Measurements from ENCODE around the gene RNF121. TPM values are rescaled to one million over a fixed set of nuclear protein-coding genes. Genes with fewer than 3 reads are reported as not detected.
"Not testable (repeated sequence)": the region's sequence is repeated elsewhere in the genome, so short reads cannot be mapped to it uniquely, and the experiment has no call there.

RNF121 gene
- total RNA-seq (2014; rRNA removed; shearing (Covaris generic)) = 17.6 and 24.6 TPM in 2 replicates
- total RNA-seq (2022) = 28.1 and 28.5 TPM in 2 replicates
- Bru-seq, nascent RNA = percentile 72 among the genes with signal in this experiment
- percentile 73 among the genes with signal in this experiment for BruChase-seq, experiment 1, labeled RNA remaining after a 6-hour chase
- percentile 68 among the genes with signal in this experiment for BruChase-seq, experiment 2, labeled RNA remaining after a 2-hour chase
- long read RNA-seq, transcript RNF121-201 (9 exons, 2,625 nt) = major isoform, 7 of 16 reads
- long read RNA-seq, partial matches to known transcripts = 1 of 16 reads
- long read RNA-seq, other reads (novel, unspliced or antisense) = 6 of 16 reads

DNA sequence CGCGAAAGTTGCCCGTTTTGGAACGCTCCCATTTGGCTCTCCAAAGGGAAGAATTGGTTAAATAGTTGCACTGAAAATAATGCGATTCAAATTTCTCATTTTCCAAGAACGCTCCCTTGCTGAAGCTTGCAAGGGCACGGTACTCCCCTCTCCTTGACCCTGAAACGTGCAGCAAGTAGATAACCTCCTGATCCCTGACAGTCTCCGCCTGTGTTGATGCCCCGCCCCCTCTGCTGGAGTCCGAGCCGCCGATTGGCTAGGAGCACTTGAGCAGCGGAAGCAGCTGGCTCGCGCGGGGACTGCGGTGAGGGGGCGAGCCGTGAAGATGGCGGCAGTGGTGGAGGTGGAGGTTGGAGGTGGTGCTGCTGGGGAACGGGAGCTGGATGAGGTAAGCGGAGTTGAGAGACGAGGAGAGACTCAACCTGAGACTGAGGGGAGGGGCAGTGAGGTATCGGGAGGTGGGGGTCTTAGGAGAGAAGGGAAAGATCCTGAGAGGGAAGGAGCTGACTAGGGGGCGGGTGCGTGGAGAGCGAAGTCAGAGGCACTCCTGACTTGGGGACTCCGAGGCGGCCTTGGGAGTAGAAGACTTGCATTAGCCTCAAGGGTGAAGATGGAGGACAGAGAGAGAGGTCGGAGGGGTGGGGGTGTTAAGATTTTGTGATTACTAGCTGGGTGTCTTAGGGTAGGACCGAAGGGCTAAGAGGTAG is at the start of gene RNF121:
RNF121 (plus strand) TSS at position 310 of the 707 bp plus-strand sequence; CDS start at position 326, 16 bp downstream.
- intact Hi-C loops (cut with micrococcal nuclease; ENCODE audit: unreplicated experiment) = loop anchor here (1.0 kb wide), 1 partner anchor 142 kb away; no protein-coding TSS in a partner anchor
- Histone ChIP-seq H4K20me1 (ENCODE audit: insufficient read depth, low read length) (peaks cover 11% of the 10 kb centered on the region; the same call in 1 of the 2 replicates), H2AFZ (ENCODE audit: low read length) (peak within 1 kb of the TSS; percentile 79; the same call in 1 of the 2 replicates), H3K9me3 (ENCODE audit: low read length) (no peaks in the 10 kb centered on the region), H3K4me2 (ENCODE audit: low read length) (peak within 1 kb of the TSS; percentile 86), H3K36me3 (ENCODE audit: insufficient read depth, low read length) (peaks cover 27% of the 10 kb centered on the region), H3K9me2 (ENCODE audit: insufficient read depth, low read length) (no peaks in the 10 kb centered on the region), H3K4me3 (ENCODE audit: low read depth, low read length, poor library complexity, severe bottlenecking) (peak within 1 kb of the TSS; percentile 88), H3K79me2 (ENCODE audit: insufficient read depth, low read depth, low read length) (peaks cover 65% of the 10 kb centered on the region), H3K4me1 (ENCODE audit: insufficient read depth, low read length, poor library complexity, severe bottlenecking) (peaks cover 31% of the 10 kb centered on the region), H3K27ac (ENCODE audit: low read depth, low read length, poor library complexity, severe bottlenecking) (peak within 1 kb of the TSS; percentile 76)
- TF ChIP-seq, protein P1, sequence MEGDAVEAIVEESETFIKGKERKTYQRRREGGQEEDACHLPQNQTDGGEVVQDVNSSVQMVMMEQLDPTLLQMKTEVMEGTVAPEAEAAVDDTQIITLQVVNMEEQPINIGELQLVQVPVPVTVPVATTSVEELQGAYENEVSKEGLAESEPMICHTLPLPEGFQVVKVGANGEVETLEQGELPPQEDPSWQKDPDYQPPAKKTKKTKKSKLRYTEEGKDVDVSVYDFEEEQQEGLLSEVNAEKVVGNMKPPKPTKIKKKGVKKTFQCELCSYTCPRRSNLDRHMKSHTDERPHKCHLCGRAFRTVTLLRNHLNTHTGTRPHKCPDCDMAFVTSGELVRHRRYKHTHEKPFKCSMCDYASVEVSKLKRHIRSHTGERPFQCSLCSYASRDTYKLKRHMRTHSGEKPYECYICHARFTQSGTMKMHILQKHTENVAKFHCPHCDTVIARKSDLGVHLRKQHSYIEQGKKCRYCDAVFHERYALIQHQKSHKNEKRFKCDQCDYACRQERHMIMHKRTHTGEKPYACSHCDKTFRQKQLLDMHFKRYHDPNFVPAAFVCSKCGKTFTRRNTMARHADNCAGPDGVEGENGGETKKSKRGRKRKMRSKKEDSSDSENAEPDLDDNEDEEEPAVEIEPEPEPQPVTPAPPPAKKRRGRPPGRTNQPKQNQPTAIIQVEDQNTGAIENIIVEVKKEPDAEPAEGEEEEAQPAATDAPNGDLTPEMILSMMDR (conservative IDR thresholded peaks at IDR 0.05; ENCODE audit: low read length) = no peak
- no peak for TF ChIP-seq EZH2phosphoT487 (IDR thresholded peaks at IDR 0.05; ENCODE audit: borderline replicate concordance, low read depth, low read length)
- POLR2A ChIA-PET = interaction anchor here (0.8 to 1.9 kb wide), 9 partner anchors 8 to 531 kb away, joined by 3 to 6 read pairs (median 3); no protein-coding TSS in a partner anchor
- no TSS peak for BruUV-seq (replicated peaks)
- DNase-seq (ENCODE audit: low spot score) = peak; percentile 97
- CTCF ChIA-PET (ENCODE audit: unreplicated experiment) = interaction anchor here (0.6 to 1.3 kb wide), 3 partner anchors 44 to 414 kb away, joined by 3 to 5 read pairs (median 4); no protein-coding TSS in a partner anchor

DNA sequence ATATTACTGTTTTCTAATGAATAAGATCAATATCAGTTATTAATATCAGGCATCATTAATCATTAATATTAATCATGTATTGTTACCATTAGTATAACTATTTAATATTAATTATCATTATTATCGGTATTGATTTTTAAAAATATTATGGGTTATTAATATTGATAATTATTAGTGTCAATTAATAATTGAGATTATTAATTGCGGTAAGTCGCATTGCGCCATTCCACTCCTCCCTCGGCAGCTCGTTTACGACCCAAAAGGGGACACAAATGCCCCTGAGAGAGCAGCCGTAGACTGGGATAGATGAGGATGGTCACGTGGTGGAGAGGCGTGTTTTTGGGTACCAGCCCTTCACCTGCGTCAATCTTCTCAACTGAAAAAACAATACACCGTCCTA is 43.0 kb upstream of the RNF121 start:
- CTCF ChIA-PET (ENCODE audit: unreplicated experiment); H3K27ac ChIP-seq (ENCODE audit: low read depth, low read length, poor library complexity, severe bottlenecking); DNase-seq (ENCODE audit: low spot score); POLR2A ChIA-PET; BruUV-seq (replicated peaks); H3K4me2 ChIP-seq (ENCODE audit: low read length); H3K79me2 ChIP-seq (ENCODE audit: insufficient read depth, low read depth, low read length); H3K36me3 ChIP-seq (ENCODE audit: insufficient read depth, low read length); H2AFZ ChIP-seq (ENCODE audit: low read length); H3K9me3 ChIP-seq (ENCODE audit: low read length); H3K9me2 ChIP-seq (ENCODE audit: insufficient read depth, low read length); intact Hi-C loops (cut with micrococcal nuclease; ENCODE audit: unreplicated experiment); H3K4me1 ChIP-seq (ENCODE audit: insufficient read depth, low read length, poor library complexity, severe bottlenecking); H4K20me1 ChIP-seq (ENCODE audit: insufficient read depth, low read length); H3K4me3 ChIP-seq (ENCODE audit: low read depth, low read length, poor library complexity, severe bottlenecking): not testable (repeated sequence)

DNA sequence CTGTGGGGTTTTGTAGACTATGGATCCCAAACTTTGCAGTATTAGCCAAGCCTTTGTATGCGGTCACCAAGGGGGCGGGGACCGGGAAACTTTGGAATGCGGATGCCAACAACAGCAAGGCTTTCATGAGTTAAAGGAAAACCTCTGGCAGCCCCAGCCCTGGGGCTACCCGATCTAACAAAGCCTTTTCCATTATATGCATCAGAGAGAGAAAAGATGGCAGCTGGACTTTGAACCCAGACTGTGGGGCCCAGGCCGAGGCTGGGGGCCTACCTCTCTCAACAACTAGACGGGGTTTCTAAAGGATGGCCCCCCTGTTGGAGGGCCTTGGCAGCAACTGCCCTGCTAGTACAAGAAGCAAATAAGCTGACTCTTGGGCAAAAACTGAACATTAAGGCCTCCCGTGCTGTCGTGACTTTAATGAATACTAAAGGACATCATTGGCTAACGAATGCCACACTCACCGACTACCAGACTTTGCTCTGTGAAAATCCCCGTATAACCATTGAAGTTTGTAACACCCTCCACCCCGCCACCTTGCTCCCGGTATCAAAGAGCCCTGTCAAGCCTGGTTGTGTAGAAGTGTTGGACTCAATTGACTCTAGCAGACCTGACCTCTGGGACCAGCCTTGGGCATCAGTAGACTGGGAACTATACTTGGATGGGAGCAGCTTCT is 40.4 kb upstream of the RNF121 start:
- H3K27ac ChIP-seq (ENCODE audit: low read depth, low read length, poor library complexity, severe bottlenecking); H3K4me2 ChIP-seq (ENCODE audit: low read length); DNase-seq (ENCODE audit: low spot score); POLR2A ChIA-PET; CTCF ChIA-PET (ENCODE audit: unreplicated experiment); H3K9me3 ChIP-seq (ENCODE audit: low read length); H3K4me1 ChIP-seq (ENCODE audit: insufficient read depth, low read length, poor library complexity, severe bottlenecking); BruUV-seq (replicated peaks); H2AFZ ChIP-seq (ENCODE audit: low read length); H3K9me2 ChIP-seq (ENCODE audit: insufficient read depth, low read length); H4K20me1 ChIP-seq (ENCODE audit: insufficient read depth, low read length); H3K4me3 ChIP-seq (ENCODE audit: low read depth, low read length, poor library complexity, severe bottlenecking); intact Hi-C loops (cut with micrococcal nuclease; ENCODE audit: unreplicated experiment); H3K36me3 ChIP-seq (ENCODE audit: insufficient read depth, low read length); H3K79me2 ChIP-seq (ENCODE audit: insufficient read depth, low read depth, low read length): not testable (repeated sequence)

DNA sequence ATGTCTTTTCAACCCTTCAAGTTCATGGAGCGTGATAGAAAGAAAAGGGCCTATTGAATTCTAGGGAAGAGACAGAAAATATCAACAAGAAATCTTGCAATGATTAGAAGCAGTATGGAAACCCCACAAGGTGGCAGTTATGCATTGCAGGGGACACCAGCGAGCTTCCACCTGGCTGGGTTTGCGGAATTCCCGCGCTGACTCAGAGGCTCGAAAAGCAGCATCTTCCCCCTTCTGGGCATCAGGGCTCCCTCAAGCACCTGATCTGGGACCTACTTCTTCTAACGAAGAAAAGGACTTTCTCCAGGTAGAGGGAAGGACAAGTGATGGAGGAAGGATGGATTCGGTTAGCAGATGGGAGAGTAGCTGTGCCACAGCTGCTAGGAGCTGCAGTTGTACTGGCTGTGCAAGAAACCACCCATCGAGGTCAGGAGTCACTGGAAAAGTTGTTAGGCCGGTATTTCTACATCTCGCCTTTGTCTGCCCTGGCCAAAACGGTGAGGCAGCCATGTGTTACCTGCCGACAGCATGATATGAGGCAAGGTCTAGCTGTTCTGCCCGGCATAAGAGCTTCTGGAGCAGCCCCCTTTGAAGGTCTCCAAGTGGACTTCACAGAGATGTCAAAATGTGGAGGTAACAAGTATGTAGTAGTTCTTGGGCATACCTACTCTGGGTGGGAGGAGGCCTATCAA is 39.5 kb upstream of the RNF121 start:
- CTCF ChIA-PET (ENCODE audit: unreplicated experiment); H3K79me2 ChIP-seq (ENCODE audit: insufficient read depth, low read depth, low read length); H3K27ac ChIP-seq (ENCODE audit: low read depth, low read length, poor library complexity, severe bottlenecking); H3K4me3 ChIP-seq (ENCODE audit: low read depth, low read length, poor library complexity, severe bottlenecking); intact Hi-C loops (cut with micrococcal nuclease; ENCODE audit: unreplicated experiment); H4K20me1 ChIP-seq (ENCODE audit: insufficient read depth, low read length); H3K36me3 ChIP-seq (ENCODE audit: insufficient read depth, low read length); BruUV-seq (replicated peaks); H2AFZ ChIP-seq (ENCODE audit: low read length); POLR2A ChIA-PET; H3K9me2 ChIP-seq (ENCODE audit: insufficient read depth, low read length); DNase-seq (ENCODE audit: low spot score); H3K4me2 ChIP-seq (ENCODE audit: low read length); H3K9me3 ChIP-seq (ENCODE audit: low read length); H3K4me1 ChIP-seq (ENCODE audit: insufficient read depth, low read length, poor library complexity, severe bottlenecking): not testable (repeated sequence)
